GM18502 (cell line): Measurements from ENCODE around the gene PNPLA8.

Experiments used
- ATAC-seq: cut with Tn5 transposase; IDR thresholded peaks from one replicate; pipeline ENCODE4 v1.9.1; 2021; ENCODE audit warnings: mild to moderate bottlenecking; ENCODE audit not compliant: unreplicated experiment, poor library complexity

PNPLA8 gene

DNA sequence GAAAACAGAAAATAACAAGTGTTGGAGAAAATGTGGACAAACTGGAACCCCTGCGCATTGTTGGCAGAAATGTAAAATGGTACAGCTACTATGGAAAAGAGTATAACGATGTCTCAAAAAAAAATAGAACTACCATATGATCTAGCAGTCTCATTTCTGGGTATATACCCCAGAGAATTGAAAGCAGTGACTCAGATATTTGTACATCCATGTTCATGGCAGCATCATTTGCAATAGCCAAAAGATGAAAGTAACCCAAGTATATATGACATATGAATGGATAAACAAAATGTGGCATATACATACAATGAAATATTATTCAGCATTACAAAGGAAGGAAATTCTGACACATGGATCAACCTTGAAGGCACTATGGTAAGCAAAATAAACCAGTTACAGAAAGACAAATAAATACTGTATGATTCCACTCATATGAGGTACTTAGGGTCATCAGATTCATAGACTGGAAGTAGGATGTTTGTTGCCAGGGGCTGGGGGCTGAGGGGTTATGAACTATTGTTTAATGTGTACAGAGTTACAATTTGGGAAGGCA is 74.6 kb downstream of the PNPLA8 start:
- ATAC-seq, result no peak

- ATAC-seq, result no peak
Measured at GRCh38 chr7:108450160-108450559, 75.8 kb downstream of the PNPLA8 start.

GRCh38 chr7:108449521-108449920 is 76.4 kb downstream of the PNPLA8 start:
- ATAC-seq, result no peak

- ATAC-seq, result no peak
Measured at GRCh38 chr7:108448584-108449505, 77.1 kb downstream of the PNPLA8 start.

GRCh38 chr7:108442039-108442568 is 83.8 kb downstream of the PNPLA8 start:
- no peak for ATAC-seq

DNA sequence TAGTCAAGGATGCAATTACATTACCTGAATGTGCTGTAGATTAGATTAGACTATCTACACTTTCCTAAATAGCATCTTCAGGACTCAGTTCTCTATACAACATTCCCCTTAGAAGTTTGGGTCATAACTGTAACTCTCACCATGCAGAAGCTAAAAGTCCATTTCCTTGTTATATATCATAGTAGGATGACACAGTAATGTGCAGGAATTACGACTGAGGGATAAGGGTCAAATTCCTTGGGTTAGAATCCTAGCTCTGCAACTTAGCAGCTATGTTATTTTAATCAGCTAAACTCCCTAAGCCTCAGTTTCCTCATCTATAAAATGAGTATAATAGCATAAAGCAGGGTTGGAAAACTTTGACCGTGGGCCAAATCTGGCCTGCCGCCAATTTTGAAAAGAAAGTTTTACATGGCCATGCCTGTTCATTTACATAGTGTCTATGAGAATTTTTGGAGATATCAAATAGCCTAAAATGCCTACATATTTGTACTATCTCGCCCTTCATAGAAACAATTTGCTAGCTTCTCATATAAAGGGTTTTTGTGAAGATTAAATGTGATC is 84.5 kb downstream of the PNPLA8 start:
- ATAC-seq, result no peak

- ATAC-seq, result no peak
Measured at GRCh38 chr7:108440613-108441012, 85.3 kb downstream of the PNPLA8 start.

- ATAC-seq, result no peak
Measured at GRCh38 chr7:108436906-108437305, 89.0 kb downstream of the PNPLA8 start.

- no peak for ATAC-seq
Measured at GRCh38 chr7:108434010-108434409, 91.9 kb downstream of the PNPLA8 start.

DNA sequence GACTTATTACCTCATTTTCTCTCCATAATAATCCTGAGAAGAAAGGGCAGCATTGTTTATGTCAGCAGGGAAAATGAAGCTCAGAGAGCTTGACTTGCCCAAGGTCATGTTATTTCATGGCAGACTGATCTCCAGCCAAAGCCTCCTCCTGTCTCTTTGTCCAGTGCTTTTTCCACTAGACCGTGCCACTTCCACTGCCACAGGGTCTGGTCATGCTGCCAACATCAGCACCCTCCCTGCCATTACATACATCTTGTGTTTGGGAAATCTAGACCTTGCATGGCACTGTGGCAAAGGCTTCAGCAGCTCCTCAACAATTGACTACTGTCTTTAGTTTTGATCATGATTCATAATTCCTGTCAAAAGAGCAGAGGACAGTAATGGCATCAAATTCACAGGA is 94.8 kb downstream of the PNPLA8 start:
- ATAC-seq, result no peak

DNA sequence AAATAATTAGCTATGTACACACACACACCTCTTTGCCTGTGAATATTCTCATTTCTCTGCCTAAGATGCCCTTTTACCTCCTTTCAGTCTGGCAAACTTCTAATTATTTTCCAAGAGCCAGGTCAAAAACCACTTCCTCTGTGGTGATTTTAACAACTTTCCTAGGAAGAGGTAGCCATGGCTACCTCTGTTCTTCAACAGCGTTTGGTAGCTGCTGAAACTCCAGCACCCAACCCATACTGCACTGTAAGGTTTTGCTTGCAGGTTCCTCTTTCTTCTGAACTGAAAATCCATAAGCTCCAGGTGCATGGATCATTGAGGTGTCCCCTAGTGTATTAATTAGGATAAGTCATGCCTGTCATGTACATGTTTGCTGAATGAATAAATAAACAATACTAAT is 95.3 kb downstream of the PNPLA8 start:
- no peak for ATAC-seq

- no peak for ATAC-seq
Measured at GRCh38 chr7:108427766-108428165, 98.2 kb downstream of the PNPLA8 start.

- ATAC-seq, result no peak
Measured at GRCh38 chr7:108425714-108426275, 100.1 kb downstream of the PNPLA8 start.

- ATAC-seq, result no peak
Measured at GRCh38 chr7:108424013-108424412, 101.9 kb downstream of the PNPLA8 start.

DNA sequence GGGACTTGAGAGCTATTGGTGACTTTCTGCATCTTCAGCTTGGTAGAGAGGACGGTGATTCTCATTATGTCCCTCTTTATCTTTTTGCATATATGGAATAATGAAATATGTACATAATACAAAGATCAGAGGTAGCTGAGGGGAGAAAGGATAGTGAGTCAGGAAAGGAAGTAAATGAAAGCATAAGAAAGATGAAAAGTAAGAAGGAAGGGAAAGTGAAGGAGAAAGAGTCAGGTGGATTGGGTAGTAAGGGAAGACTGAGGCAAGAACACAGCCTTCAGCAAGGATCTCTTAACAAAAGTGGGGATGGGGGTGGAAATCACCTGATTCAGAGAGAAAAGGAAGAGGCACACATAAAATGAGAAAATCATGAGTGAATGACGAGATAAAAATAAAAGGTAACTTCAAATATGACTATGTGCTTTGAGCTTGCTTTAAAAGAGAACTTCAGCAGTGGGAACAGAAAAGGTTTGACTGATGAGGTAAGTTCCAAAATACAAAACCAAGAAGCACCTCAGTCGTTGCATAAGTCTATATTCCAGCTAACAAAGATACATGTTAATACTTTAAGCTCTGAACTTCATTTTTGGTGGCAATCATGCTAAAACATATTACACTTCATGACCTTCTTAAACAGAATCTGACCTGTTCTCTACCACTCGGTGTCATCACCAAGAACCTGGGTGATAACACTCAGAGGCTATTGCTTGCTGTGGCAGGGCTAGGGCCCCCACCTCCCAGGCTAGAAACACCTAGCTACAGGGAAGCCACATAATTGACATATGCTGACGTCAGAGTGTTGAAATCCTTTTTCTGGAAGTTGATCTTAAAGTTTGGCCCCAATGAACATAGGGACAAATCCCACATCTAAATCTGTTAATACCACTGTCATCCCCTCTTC is 102.6 kb downstream of the PNPLA8 start:
- no peak for ATAC-seq

- no peak for ATAC-seq
Measured at GRCh38 chr7:108421720-108422331, 104.1 kb downstream of the PNPLA8 start.
